Brain microvascular endothelial cell (primary cell): Measurements from ENCODE around the gene RAVER2.
"Not testable (repeated sequence)": the region's sequence is repeated elsewhere in the genome, so short reads cannot be mapped to it uniquely, and the experiment has no call there.

ENCODE experiments used
- DNase-seq: peaks from one replicate; pipeline ENCODE4 v3.0.0-alpha.2; 2020
- H3K27ac ChIP-seq: fragments of 250-450 bp; sonication (Bioruptor Pico); 2 replicates; pipeline ENCODE4 v1.5.1; 2020; ENCODE audit warnings: mild to moderate bottlenecking, moderate library complexity
- H3K27me3 ChIP-seq: fragments of 250-450 bp; sonication (Bioruptor Pico); replicated peaks from 2 replicates; pipeline ENCODE4 v1.5.1; 2020; ENCODE audit warnings: mild to moderate bottlenecking
- H3K36me3 ChIP-seq: fragments of 250-450 bp; sonication (Bioruptor Pico); replicated peaks from 2 replicates; pipeline ENCODE4 v1.5.1; 2020; ENCODE audit warnings: mild to moderate bottlenecking
- H3K4me3 ChIP-seq: 2 replicates; pipeline ENCODE4 v1.5.1; 2011; ENCODE audit warnings: low read depth, mild to moderate bottlenecking, control low read depth, low read length, moderate library complexity
- in situ Hi-C: cut with HindIII; loops from 2 replicates; pipeline ENCODE4 v1.10.0; 2017; ENCODE audit warnings: low sequenced_read_pairs, low pct_ligation_motif_present
- TF ChIP-seq, protein P1 (sequence below): IDR thresholded peaks from 2 replicates; pipeline ENCODE4 v1.5.1; 2011; ENCODE audit warnings: low read depth, mild to moderate bottlenecking, moderate library complexity, low read length, control low read depth, inconsistent platforms; ENCODE audit errors: missing control alignments

Gene RAVER2

DNA sequence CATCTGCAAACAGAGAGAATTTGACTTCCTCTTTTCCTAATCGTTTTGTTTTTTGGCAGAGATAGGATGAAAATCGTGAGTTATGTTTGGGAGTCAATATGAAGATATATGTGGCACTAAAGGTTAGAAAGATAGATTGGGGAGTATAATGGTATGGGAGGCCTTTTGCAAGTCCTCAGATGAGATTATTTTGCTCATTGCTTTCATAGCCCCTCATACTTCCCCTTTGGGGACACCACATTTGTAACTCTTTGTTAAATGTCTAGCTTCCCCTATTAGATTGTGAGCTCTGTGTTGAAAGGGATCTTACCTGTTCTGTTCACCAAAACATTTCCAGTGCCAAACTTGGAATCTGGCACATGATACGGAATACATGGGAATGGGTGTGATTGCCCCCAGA lies 30.2 kb downstream of the RAVER2 start:
- no peaks in the 10 kb centered on the region for H3K27me3 ChIP-seq
- no peak overlapping the region for H3K27ac ChIP-seq
- in situ Hi-C loops = no loop called here
- no peak for DNase-seq
- TF ChIP-seq, protein P1, sequence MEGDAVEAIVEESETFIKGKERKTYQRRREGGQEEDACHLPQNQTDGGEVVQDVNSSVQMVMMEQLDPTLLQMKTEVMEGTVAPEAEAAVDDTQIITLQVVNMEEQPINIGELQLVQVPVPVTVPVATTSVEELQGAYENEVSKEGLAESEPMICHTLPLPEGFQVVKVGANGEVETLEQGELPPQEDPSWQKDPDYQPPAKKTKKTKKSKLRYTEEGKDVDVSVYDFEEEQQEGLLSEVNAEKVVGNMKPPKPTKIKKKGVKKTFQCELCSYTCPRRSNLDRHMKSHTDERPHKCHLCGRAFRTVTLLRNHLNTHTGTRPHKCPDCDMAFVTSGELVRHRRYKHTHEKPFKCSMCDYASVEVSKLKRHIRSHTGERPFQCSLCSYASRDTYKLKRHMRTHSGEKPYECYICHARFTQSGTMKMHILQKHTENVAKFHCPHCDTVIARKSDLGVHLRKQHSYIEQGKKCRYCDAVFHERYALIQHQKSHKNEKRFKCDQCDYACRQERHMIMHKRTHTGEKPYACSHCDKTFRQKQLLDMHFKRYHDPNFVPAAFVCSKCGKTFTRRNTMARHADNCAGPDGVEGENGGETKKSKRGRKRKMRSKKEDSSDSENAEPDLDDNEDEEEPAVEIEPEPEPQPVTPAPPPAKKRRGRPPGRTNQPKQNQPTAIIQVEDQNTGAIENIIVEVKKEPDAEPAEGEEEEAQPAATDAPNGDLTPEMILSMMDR = no peak
- H3K4me3 ChIP-seq = no peak overlapping the region
- no peaks in the 10 kb centered on the region for H3K36me3 ChIP-seq

DNA sequence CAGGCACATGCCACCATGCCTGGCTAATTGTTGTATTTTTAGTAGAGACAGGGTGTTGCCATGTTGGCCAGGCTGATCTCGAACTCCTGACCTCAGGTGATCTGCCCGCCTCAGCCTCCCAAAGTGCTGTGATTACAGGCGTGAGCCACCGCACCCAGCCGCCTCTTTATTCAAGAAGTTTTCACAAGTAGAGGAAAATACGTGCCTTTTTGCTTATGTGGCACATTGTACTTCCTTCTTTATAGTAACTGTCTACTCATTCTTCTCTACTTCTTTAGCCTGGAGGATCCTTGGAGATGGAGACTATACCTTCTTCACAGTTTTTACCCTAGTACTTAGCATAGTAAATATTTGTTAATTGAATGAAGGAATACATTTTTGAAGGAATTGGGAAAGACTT lies 37.2 kb downstream of the RAVER2 start:
- in situ Hi-C loops, H3K36me3 ChIP-seq, DNase-seq, H3K4me3 ChIP-seq, H3K27me3 ChIP-seq, H3K27ac ChIP-seq: not testable (repeated sequence)

GRCh38 chr1:64782848-64783247 lies 38.0 kb downstream of the RAVER2 start:
- H3K4me3 ChIP-seq, H3K27ac ChIP-seq, DNase-seq, H3K36me3 ChIP-seq, in situ Hi-C loops, H3K27me3 ChIP-seq: not testable (repeated sequence)

- in situ Hi-C loops = no loop called here
- Histone ChIP-seq H3K27ac (no peak overlapping the region), H3K27me3 (no peaks in the 10 kb centered on the region), H3K4me3 (no peak overlapping the region), H3K36me3 (no peaks in the 10 kb centered on the region)
- TF ChIP-seq, protein P1 = no peak
- DNase-seq = no peak
These were observed 46.1 kb downstream of the RAVER2 start for GRCh38 chr1:64790832-64791487.

DNA sequence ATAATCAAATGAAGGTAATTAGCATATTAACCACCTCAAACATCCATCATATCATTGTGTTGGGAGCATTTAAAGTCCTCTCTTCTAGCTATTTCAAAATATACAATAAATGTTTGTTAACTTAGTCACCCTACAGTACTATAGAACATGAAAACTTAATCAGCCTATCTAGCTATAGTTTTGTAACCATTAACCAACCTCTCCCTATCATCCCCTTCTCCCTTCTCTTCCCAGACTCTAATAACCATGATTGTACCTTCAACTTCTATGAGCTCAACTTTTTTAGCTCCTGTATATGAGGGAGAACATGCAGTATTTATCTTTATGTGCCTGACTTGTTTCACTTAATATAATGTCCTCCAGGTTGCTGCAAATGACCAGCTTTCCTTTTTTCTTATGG lies 54.0 kb downstream of the RAVER2 start:
- TF ChIP-seq, protein P1 = no peak
- no peaks in the 10 kb centered on the region for H3K36me3 ChIP-seq
- DNase-seq = no peak
- H3K27ac ChIP-seq = no peak overlapping the region
- in situ Hi-C loops = no loop called here
- no peak overlapping the region for H3K4me3 ChIP-seq
- no peaks in the 10 kb centered on the region for H3K27me3 ChIP-seq

- Histone ChIP-seq H3K4me3 (no peak overlapping the region), H3K27me3 (no peaks in the 10 kb centered on the region), H3K27ac (no peak overlapping the region), H3K36me3 (no peaks in the 10 kb centered on the region)
- in situ Hi-C loops = no loop called here
- DNase-seq = no peak
- TF ChIP-seq, protein P1 = no peak
These were observed 57.1 kb downstream of the RAVER2 start for GRCh38 chr1:64801851-64802523.

DNA sequence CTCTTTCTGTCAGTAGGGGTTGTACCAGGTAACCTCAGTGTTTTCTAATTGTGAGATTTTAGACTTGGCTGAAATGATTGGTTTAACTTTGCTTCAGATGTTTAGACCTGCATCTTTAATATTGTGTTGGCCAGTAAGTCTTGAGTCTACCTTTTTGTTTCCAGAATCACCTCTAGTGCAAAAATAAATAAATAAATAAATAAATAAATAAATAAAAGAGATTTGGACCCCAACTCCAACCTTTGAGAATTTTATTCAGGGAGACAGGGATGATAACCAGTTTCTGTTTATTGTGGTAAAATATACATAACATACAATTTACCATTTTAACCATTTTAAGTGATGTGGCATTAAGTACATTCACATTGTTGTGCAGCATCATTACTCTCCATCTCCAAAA lies 64.4 kb downstream of the RAVER2 start:
- Histone ChIP-seq H3K27me3 (no peaks in the 10 kb centered on the region), H3K36me3 (no peaks in the 10 kb centered on the region), H3K4me3 (no peak overlapping the region), H3K27ac (no peak overlapping the region)
- TF ChIP-seq, protein P1 = no peak
- DNase-seq = no peak
- in situ Hi-C loops = no loop called here
